Heart left ventricle (tissue), 16 donors: ENCODE measurements around the gene ZC3H12C. TPM values are rescaled to one million over a fixed set of nuclear protein-coding genes. Genes with fewer than 3 reads are reported as not detected.

Source experiments
- ATAC-seq, 4 donors: fragments of 200-7000 bp; cut with Tn5 transposase; one replicate each; pipeline ENCODE4 v1.9.1; 2020 to 2022; ENCODE audit warnings: moderate library complexity in 4 of 4, mild to moderate bottlenecking in 3 of 4, moderate number of reproducible peaks in 1 of 4
- DNase-seq, 5 donors: peaks; one replicate each; pipeline ENCODE4 v3.0.0-alpha.2; 2020
- H3K27ac ChIP-seq, 12 donors: fragments of 200-600 bp; sonication (generic) in 4 of 12; one replicate each; pipeline versions ENCODE4 v1.5.0 to v1.8.0; 2016 to 2022; ENCODE audit warnings: mild to moderate bottlenecking in 2 of 12
- H3K27me3 ChIP-seq, 9 donors: fragments of 200-600 bp; sonication (generic) in 2 of 9; one replicate each; pipeline versions ENCODE4 v1.5.1 to v1.8.0; 2016 to 2022; ENCODE audit warnings: mild to moderate bottlenecking in 3 of 9
- H3K36me3 ChIP-seq, 9 donors: fragments of 200-600 bp; sonication (generic) in 2 of 9; one replicate each; pipeline versions ENCODE4 v1.5.0 to v1.8.0; 2018 to 2022; ENCODE audit warnings: mild to moderate bottlenecking in 2 of 9
- H3K4me1 ChIP-seq, 12 donors: fragments of 200-600 bp; sonication (generic) in 4 of 12; one replicate each; pipeline versions ENCODE4 v1.5.0 to v1.8.0; 2016 to 2022; ENCODE audit warnings: mild to moderate bottlenecking in 3 of 12
- H3K4me3 ChIP-seq, 12 donors: fragments of 200-600 bp; sonication (generic) in 4 of 12; one replicate each; pipeline versions ENCODE4 v1.5.0 to v1.8.0; 2017 to 2022; ENCODE audit warnings: mild to moderate bottlenecking in 9 of 12, moderate library complexity in 4 of 12
- H3K9me3 ChIP-seq, 12 donors: fragments of 200-600 bp; sonication (generic) in 4 of 12; one replicate each; pipeline versions ENCODE4 v1.5.0 to v1.8.0; 2016 to 2022; ENCODE audit warnings: mild to moderate bottlenecking in 1 of 12
- POLR2A ChIP-seq, 2 donors: fragments of 450-650 bp; IDR thresholded peaks; one replicate each; pipeline ENCODE4 v1.6.1; 2017; ENCODE audit warnings: antibody characterized with exemption in 2 of 2, mild to moderate bottlenecking in 2 of 2, moderate library complexity in 2 of 2
- WGBS, 4 donors: extraction: QIAGEN DNeasy Blood & Tissue Kit in 2 of 4; methylation state at CpG; one replicate each; pipeline versions ENCODE4 v1.1.5 to v1.1.7; 2013 to 2018; 5-methylcytosine and 5-hydroxymethylcytosine counted together
- intact Hi-C, 10 donors: fragments of 100-400 bp; cut with DNase I; formaldehyde crosslinking; loops; one replicate each; pipeline versions ENCODE4 v1.11.1 to v1.14.2; 2022
- polyA plus RNA-seq, 2 donors: library from polyadenylated mRNA; stranded (reverse); fragments of 200-250 nt; gene quantifications; one replicate each; pipeline ENCODE4 v1.2.3, GENCODE V29; 2013
- total RNA-seq, 9 donors: library from RNA; depleted of rRNA in 2 of 9; stranded (reverse); fragments of >200 nt in 2 of 9; fragmentation: NEBNext Ultra II Directional in 3 of 9; extraction: Animal tissue kit (Norgen Biotek cat#: 25700) in 3 of 9; gene quantifications; one replicate each; pipeline versions ENCODE4 v1.1.0 to v1.2.4, GENCODE V29; 2016 to 2023
- TF ChIP-seq, protein P1 (sequence below), 12 donors: fragments of 200-600 bp; sonication (generic) in 4 of 12; IDR thresholded peaks; one replicate each; pipeline versions ENCODE4 v1.5.0 to v1.8.0; 2018 to 2022; ENCODE audit warnings: antibody characterized with exemption in 12 of 12, mild to moderate bottlenecking in 5 of 12
- donor health status: ischemic (EF 13 %, LVEDD 7.1; RV severe dilation, severe dysfunction).
- donor health status: healthy with polysubstance abuse.
- donor health status: DM: no; HTN: yes; CAD: no.
- donor health status: DM: no; HTN: no; CAD: no.
- donor health status: ischemic (EF 25% LVEDD 6.9; RV normal size, moderate dysfunction).
- donor health status: ischemic (EF 25% LVEDD 5.7; RV mildly dilated, moderate dysfunction).
- donor health status: healthy.
- donor health status: DM: yes; HTN: yes; CAD: no.
- donor health status: ischemic (EF 35%, LVEDD 5.7; RV mildly dilated, moderate dysfunction).
- donor health status: nonischemic (EF 11% LVEDD 7.7; RV severe dilation, severe dysfunction).
- donor health status: DM: yes; HTN: yes; CAD: no.
- donor health status: PGD.
- donor health status: ischemic (EF 29% LVEDD 5.4; RV normal size, mild dysfunction).
- donor health status: nonischemic (EF 23%, LVEDD 6.1; RV moderate dilation, normal function).

ZC3H12C gene
- total and polyA plus RNA-seq, 11 donors, result 2.1 to 24.3 (median 17.3) TPM

DNA sequence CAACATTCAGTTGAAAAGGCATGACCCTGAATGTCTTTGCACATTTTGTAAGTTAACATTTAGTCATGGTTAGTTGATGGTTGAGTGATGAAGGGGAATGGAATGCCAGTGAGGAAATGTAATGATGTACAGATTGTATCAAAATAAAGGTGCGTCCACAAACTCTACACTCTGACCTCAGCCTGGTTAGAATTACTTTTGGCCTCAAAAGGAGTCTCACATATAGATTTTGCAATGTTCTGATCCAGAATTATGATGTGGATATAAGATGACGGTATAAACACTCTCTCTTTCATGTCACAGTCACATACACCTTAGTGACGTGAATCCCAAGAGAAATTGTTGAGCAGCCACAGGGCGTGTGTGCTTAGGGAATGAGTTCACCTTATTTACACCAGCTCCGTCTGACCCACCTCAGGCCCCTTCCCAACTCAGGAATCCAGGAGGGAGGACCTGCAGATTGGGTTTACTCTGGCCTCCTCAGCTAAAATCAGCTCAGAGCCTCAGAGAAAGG lies 103.1 kb downstream of the ZC3H12C start:
- Histone ChIP-seq H3K27me3 (no peaks in the 10 kb centered on the region), H3K27ac (no peak overlapping the region), H3K36me3 (no peaks in the 10 kb centered on the region), H3K4me1 (peaks cover 0 to 10% (median 0%) of the 10 kb centered on the region in 12 donors), H3K9me3 (no peaks in the 10 kb centered on the region), H3K4me3 (no peak overlapping the region)
- WGBS, 4 donors, result 88 to 96% (median 95%) methylated on average over 5 of the region's 5 CpGs
- no peak for ATAC-seq
- no peak for DNase-seq
- TF ChIP-seq POLR2A (IDR thresholded peaks at IDR 0.05), result no peak
- TF ChIP-seq, protein P1, sequence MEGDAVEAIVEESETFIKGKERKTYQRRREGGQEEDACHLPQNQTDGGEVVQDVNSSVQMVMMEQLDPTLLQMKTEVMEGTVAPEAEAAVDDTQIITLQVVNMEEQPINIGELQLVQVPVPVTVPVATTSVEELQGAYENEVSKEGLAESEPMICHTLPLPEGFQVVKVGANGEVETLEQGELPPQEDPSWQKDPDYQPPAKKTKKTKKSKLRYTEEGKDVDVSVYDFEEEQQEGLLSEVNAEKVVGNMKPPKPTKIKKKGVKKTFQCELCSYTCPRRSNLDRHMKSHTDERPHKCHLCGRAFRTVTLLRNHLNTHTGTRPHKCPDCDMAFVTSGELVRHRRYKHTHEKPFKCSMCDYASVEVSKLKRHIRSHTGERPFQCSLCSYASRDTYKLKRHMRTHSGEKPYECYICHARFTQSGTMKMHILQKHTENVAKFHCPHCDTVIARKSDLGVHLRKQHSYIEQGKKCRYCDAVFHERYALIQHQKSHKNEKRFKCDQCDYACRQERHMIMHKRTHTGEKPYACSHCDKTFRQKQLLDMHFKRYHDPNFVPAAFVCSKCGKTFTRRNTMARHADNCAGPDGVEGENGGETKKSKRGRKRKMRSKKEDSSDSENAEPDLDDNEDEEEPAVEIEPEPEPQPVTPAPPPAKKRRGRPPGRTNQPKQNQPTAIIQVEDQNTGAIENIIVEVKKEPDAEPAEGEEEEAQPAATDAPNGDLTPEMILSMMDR (IDR thresholded peaks at IDR 0.05), result no peak
- intact Hi-C loops, result loop anchor here in 5 of 10 donors (5.0 to 10.0 kb wide), 5 partner anchors 239 to 1249 kb away; no protein-coding TSS in a partner anchor

DNA sequence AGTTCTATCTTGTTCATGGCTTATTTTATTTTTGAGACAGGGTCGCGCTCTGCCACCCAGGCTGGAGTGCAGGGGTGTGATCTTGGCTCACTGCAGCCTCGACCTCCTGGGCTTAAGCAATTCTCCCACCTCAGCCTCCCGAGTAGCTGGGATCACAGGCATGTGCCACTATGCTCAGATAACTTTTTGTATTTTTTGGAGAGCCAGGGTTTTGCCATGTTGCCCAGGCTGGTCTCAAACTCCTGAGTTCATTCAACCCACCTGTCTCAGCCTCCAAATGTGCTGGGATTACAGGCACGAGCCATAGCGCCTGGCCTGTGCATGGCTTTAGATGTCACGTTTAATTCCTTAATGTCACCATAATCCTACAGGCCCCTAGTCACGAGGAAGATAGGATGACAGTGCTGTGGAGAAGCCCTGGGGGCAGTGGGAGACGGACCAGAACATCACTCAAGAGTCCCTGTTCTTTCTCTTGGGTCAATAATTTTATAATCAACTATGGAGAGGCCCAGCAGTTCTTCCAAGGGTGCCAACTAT lies 103.8 kb downstream of the ZC3H12C start:
- Histone ChIP-seq H3K36me3 (no peaks in the 10 kb centered on the region), H3K27ac (no peak overlapping the region), H3K9me3 (no peaks in the 10 kb centered on the region), H3K4me1 (peaks cover 0 to 10% (median 0%) of the 10 kb centered on the region in 12 donors), H3K4me3 (no peak overlapping the region), H3K27me3 (no peaks in the 10 kb centered on the region)
- DNase-seq (no peak), ATAC-seq (no peak)
- WGBS, 4 donors, result 79 to 92% (median 90%) methylated on average over 9 of the region's 9 CpGs
- intact Hi-C loops, result loop anchor here in 5 of 10 donors (5.0 to 10.0 kb wide), 5 partner anchors 238 to 1248 kb away; no protein-coding TSS in a partner anchor
- TF ChIP-seq POLR2A (IDR thresholded peaks at IDR 0.05), result no peak
- TF ChIP-seq, protein P1 (IDR thresholded peaks at IDR 0.05), result no peak

DNA sequence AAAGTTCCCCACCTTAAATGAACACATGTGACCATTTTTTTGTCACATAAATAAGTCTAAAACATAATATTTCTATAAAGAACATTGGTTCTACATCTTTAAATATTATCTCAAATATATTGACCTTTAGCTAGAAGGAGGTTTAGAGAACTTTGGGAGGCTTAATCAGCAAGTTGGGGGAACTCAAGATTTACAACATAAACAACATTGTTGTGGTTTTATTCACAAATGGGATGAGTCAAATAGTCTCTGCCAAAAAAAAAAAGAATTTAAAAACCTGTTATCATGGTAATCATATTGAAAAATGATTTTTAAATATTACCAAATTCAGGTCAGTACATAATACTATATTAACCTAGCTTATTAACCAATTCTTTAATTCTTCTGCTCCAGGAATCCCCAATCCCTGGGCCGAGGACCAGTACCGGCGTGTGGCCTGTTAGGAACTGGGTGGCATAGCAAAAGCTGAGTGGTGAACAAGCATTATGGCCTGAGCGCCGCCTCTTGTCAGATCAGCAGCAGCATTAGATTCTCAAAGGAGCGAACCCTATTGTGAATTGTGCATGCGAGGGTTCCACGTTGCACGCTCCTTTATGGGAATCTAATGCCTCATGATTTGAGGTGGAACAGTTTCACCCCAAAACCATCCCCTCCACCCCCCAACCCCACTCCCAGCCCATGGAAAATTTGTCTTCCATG lies 105.0 kb downstream of the ZC3H12C start:
- no peak overlapping the region for H3K27ac ChIP-seq
- H3K4me3 ChIP-seq, result no peak overlapping the region
- H3K27me3 ChIP-seq, result no peaks in the 10 kb centered on the region
- intact Hi-C loops, result loop anchor here in 5 of 10 donors (2.0 to 10.0 kb wide), 6 partner anchors 235 to 1247 kb away; no protein-coding TSS in a partner anchor
- no peak for TF ChIP-seq POLR2A (IDR thresholded peaks at IDR 0.05)
- TF ChIP-seq, protein P1 (IDR thresholded peaks at IDR 0.05), result no peak
- WGBS, 4 donors, result 96 to 97% (median 97%) methylated on average over 9 of the region's 9 CpGs
- peaks cover 0 to 10% (median 0%) of the 10 kb centered on the region in 12 donors for H3K4me1 ChIP-seq
- H3K36me3 ChIP-seq, result no peaks in the 10 kb centered on the region
- DNase-seq, result no peak
- no peak for ATAC-seq
- no peaks in the 10 kb centered on the region for H3K9me3 ChIP-seq
